ENCODE data around the gene PTCSC3. TPM values are rescaled to one million over a fixed set of nuclear protein-coding genes. Genes with fewer than 3 reads are reported as not detected.
"Not testable (repeated sequence)": the region's sequence is repeated elsewhere in the genome, so short reads cannot be mapped to it uniquely, and the experiment has no call there.

Gene PTCSC3
- total RNA-seq, 1 donor from 2014 or later, result not detected

- Histone ChIP-seq H3K36me3 (ENCODE audit: control insufficient read depth, insufficient read depth, low read length) (no peaks in the 10 kb centered on the region), H3K27me3 (ENCODE audit: control insufficient read depth, insufficient read depth, low read length) (no peaks in the 10 kb centered on the region), H3K4me3 (ENCODE audit: low read depth, low read length) (no peak overlapping the region)
- DNase-seq (ENCODE audit: low read depth) (peak; percentile 72), FAIRE-seq (no peak)
- TF ChIP-seq, protein P1, sequence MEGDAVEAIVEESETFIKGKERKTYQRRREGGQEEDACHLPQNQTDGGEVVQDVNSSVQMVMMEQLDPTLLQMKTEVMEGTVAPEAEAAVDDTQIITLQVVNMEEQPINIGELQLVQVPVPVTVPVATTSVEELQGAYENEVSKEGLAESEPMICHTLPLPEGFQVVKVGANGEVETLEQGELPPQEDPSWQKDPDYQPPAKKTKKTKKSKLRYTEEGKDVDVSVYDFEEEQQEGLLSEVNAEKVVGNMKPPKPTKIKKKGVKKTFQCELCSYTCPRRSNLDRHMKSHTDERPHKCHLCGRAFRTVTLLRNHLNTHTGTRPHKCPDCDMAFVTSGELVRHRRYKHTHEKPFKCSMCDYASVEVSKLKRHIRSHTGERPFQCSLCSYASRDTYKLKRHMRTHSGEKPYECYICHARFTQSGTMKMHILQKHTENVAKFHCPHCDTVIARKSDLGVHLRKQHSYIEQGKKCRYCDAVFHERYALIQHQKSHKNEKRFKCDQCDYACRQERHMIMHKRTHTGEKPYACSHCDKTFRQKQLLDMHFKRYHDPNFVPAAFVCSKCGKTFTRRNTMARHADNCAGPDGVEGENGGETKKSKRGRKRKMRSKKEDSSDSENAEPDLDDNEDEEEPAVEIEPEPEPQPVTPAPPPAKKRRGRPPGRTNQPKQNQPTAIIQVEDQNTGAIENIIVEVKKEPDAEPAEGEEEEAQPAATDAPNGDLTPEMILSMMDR (IDR thresholded peaks at IDR 0.05; ENCODE audit: insufficient read depth, low read length, severe bottlenecking), result peak; percentile 34
These were observed 71.1 kb downstream of the PTCSC3 start for GRCh38 chr14:36105401-36105800.

- H3K27me3 ChIP-seq (ENCODE audit: control insufficient read depth, insufficient read depth, low read length), result not testable (repeated sequence)
These were observed 72.3 kb downstream of the PTCSC3 start for GRCh38 chr14:36104258-36104657.

DNA sequence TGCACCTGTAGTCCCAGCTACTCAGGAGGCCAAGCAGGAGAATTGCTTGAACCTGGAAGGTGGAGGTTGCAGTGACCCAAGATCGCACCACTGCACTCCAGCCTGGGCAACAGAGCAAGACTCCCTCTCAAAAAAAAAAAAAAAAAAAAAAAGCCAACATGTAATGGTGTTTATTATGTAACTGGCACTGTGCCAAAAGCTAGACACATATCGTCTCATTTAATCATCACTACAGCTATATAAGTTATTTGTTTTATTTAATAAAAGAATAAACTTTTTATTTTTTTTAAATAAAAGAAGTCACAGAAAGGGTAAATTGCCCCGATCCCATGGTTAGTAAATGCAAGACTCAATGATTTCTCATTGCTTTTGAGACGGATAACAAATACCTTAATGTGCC lies 76.9 kb downstream of the PTCSC3 start:
- Histone ChIP-seq H3K36me3 (ENCODE audit: control insufficient read depth, insufficient read depth, low read length) (no peaks in the 10 kb centered on the region), H3K27me3 (ENCODE audit: control insufficient read depth, insufficient read depth, low read length) (no peaks in the 10 kb centered on the region), H3K4me3 (ENCODE audit: low read depth, low read length) (no peak overlapping the region)
- no peak for FAIRE-seq
- DNase-seq (ENCODE audit: low read depth), result no peak
- TF ChIP-seq, protein P1 (IDR thresholded peaks at IDR 0.05; ENCODE audit: insufficient read depth, low read length, severe bottlenecking), result no peak

More at GRCh38 chr14:36104258-36104657, 72.3 kb downstream of the PTCSC3 start:
- FAIRE-seq; DNase-seq (ENCODE audit: low read depth); H3K36me3 ChIP-seq (ENCODE audit: control insufficient read depth, insufficient read depth, low read length); H3K4me3 ChIP-seq (ENCODE audit: low read depth, low read length): not testable (repeated sequence)

DNA sequence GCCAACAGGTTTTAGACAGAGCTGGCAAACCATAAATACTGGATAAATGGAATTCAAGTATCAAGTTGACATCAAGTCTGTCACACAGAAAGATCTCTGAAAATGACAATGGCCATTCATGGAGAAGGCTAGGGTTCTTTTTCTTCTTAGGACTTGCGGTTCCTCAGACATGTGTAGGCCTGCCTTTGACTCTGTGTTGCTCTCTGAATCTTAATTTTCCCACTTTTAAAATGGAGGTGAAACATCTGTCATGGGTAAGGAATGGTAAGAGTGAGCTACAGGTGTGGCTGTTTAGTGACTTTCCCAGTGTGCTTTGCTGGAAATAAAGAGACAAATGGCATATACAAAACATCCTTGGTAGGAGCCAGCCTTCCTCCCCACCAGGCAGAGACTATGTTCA lies 79.2 kb downstream of the PTCSC3 start:
- Histone ChIP-seq H3K4me3 (ENCODE audit: low read depth, low read length) (no peak overlapping the region), H3K27me3 (ENCODE audit: control insufficient read depth, insufficient read depth, low read length) (no peaks in the 10 kb centered on the region), H3K36me3 (ENCODE audit: control insufficient read depth, insufficient read depth, low read length) (no peaks in the 10 kb centered on the region)
- TF ChIP-seq, protein P1 (IDR thresholded peaks at IDR 0.05; ENCODE audit: insufficient read depth, low read length, severe bottlenecking), result no peak
- DNase-seq (ENCODE audit: low read depth) (peak; percentile 50), FAIRE-seq (no peak)

DNA sequence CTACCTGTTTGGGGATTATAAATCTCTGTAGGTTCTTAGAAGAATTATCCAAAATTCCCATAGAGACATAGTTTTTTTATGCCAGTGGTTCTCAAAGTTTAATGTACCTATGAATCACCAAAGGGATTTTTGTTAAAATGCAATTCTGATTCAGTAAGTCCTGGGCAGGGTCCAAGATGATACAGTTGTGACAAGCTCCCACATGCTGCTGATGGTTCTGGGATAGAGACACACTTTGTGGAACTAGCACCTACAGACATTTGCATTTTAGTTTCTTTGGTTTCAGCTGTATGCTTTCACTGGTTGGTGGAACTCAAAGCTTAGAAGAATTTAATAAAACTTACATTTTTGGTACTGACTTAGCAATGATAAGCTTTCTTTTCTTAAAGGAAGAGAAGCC lies 80.4 kb downstream of the PTCSC3 start:
- no peak for FAIRE-seq
- DNase-seq (ENCODE audit: low read depth), result peak; percentile 94
- TF ChIP-seq, protein P1 (IDR thresholded peaks at IDR 0.05; ENCODE audit: insufficient read depth, low read length, severe bottlenecking), result no peak

DNA sequence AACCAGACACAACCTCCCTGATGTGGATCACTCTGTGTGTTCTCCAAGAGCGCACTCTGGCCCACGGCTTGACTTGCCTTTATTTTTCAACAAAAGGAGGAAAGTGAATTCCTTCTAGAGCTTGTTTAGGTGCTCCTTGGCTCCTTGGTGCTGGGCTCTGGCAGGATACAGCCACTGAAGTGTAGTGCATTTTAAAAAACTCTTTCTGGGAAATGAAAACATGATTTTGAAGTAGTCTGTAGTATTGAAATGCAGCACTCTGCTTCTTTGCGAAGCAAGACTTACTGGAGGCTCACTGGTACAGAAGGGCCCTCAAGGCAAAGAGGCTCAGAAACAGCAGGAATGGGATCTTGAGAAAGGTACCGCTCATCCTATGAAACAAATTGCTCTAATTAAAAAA lies 81.6 kb downstream of the PTCSC3 start:
- Histone ChIP-seq H3K27me3 (ENCODE audit: control insufficient read depth, insufficient read depth, low read length) (no peaks in the 10 kb centered on the region), H3K4me3 (ENCODE audit: low read depth, low read length) (no peak overlapping the region), H3K36me3 (ENCODE audit: control insufficient read depth, insufficient read depth, low read length) (no peaks in the 10 kb centered on the region)
- TF ChIP-seq, protein P1 (IDR thresholded peaks at IDR 0.05; ENCODE audit: insufficient read depth, low read length, severe bottlenecking), result no peak
- no peak for FAIRE-seq
- DNase-seq (ENCODE audit: low read depth), result no peak

More for the DNA sequence above, 80.4 kb downstream of the PTCSC3 start:
- H3K27me3 ChIP-seq (ENCODE audit: control insufficient read depth, insufficient read depth, low read length), result no peaks in the 10 kb centered on the region
- no peaks in the 10 kb centered on the region for H3K36me3 ChIP-seq (ENCODE audit: control insufficient read depth, insufficient read depth, low read length)
- no peak overlapping the region for H3K4me3 ChIP-seq (ENCODE audit: low read depth, low read length)

Measured in bronchial epithelial cell (primary cell).